Activated naive CD8-positive, alpha-beta T cell (primary cell): Measurements from ENCODE around the gene ADGRB3.

Source experiments
- H3K27ac Mint-ChIP-seq: one replicate; pipeline ENCODE4 v1.8.0; 2021; ENCODE audit warnings: mixed read lengths
- H3K27me3 Mint-ChIP-seq: one replicate; pipeline ENCODE4 v1.8.0; 2021; ENCODE audit warnings: mixed read lengths
- H3K36me3 Mint-ChIP-seq: one replicate; pipeline ENCODE4 v1.8.0; 2021; ENCODE audit warnings: mixed read lengths
- H3K4me1 Mint-ChIP-seq: one replicate; pipeline ENCODE4 v1.8.0; 2021; ENCODE audit warnings: low read depth, mixed read lengths
- H3K4me3 Mint-ChIP-seq: one replicate; pipeline ENCODE4 v1.8.0; 2021; ENCODE audit warnings: mild to moderate bottlenecking, mixed read lengths
- H3K9me3 Mint-ChIP-seq: one replicate; pipeline ENCODE4 v1.8.0; 2021; ENCODE audit warnings: low read depth, mixed read lengths

The ADGRB3 gene

GRCh38 chr6:68988698-68989097 is 353.6 kb downstream of the ADGRB3 start:
- Mint-ChIP-seq H3K9me3 (no peaks in the 10 kb centered on the region), H3K27me3 (no peaks in the 10 kb centered on the region), H3K36me3 (no peaks in the 10 kb centered on the region), H3K4me1 (no peaks in the 10 kb centered on the region), H3K4me3 (no peak overlapping the region), H3K27ac (no peak overlapping the region)

- no peak overlapping the region for H3K27ac Mint-ChIP-seq
- H3K27me3 Mint-ChIP-seq: no peaks in the 10 kb centered on the region
- H3K36me3 Mint-ChIP-seq: no peaks in the 10 kb centered on the region
- H3K9me3 Mint-ChIP-seq: no peaks in the 10 kb centered on the region
- no peak overlapping the region for H3K4me3 Mint-ChIP-seq
- H3K4me1 Mint-ChIP-seq: no peaks in the 10 kb centered on the region
Measured at GRCh38 chr6:68990317-68990716, 355.2 kb downstream of the ADGRB3 start.

GRCh38 chr6:68993911-68994310 is 358.8 kb downstream of the ADGRB3 start:
- Mint-ChIP-seq H3K27ac (no peak overlapping the region), H3K9me3 (no peaks in the 10 kb centered on the region)

GRCh38 chr6:68994521-68994920 is 359.4 kb downstream of the ADGRB3 start:
- no peaks in the 10 kb centered on the region for H3K36me3 Mint-ChIP-seq
- H3K4me3 Mint-ChIP-seq: no peak overlapping the region
- no peaks in the 10 kb centered on the region for H3K9me3 Mint-ChIP-seq
- H3K27me3 Mint-ChIP-seq: no peaks in the 10 kb centered on the region
- no peak overlapping the region for H3K27ac Mint-ChIP-seq
- no peaks in the 10 kb centered on the region for H3K4me1 Mint-ChIP-seq

More at GRCh38 chr6:68993911-68994310, 358.8 kb downstream of the ADGRB3 start:
- Mint-ChIP-seq H3K4me3 (no peak overlapping the region), H3K27me3 (no peaks in the 10 kb centered on the region), H3K36me3 (no peaks in the 10 kb centered on the region), H3K4me1 (no peaks in the 10 kb centered on the region)

- H3K27me3 Mint-ChIP-seq: no peaks in the 10 kb centered on the region
- H3K9me3 Mint-ChIP-seq: no peaks in the 10 kb centered on the region
- H3K36me3 Mint-ChIP-seq: no peaks in the 10 kb centered on the region
- no peaks in the 10 kb centered on the region for H3K4me1 Mint-ChIP-seq
- H3K4me3 Mint-ChIP-seq: no peak overlapping the region
- H3K27ac Mint-ChIP-seq: no peak overlapping the region
Measured at GRCh38 chr6:69005199-69005598, 370.1 kb downstream of the ADGRB3 start.

- Mint-ChIP-seq H3K36me3 (no peaks in the 10 kb centered on the region), H3K27ac (no peak overlapping the region), H3K9me3 (no peaks in the 10 kb centered on the region), H3K27me3 (no peaks in the 10 kb centered on the region), H3K4me1 (no peaks in the 10 kb centered on the region), H3K4me3 (no peak overlapping the region)
Measured at GRCh38 chr6:69007781-69008180, 372.7 kb downstream of the ADGRB3 start.

- H3K9me3 Mint-ChIP-seq: no peaks in the 10 kb centered on the region
- no peaks in the 10 kb centered on the region for H3K4me1 Mint-ChIP-seq
- no peak overlapping the region for H3K4me3 Mint-ChIP-seq
- no peak overlapping the region for H3K27ac Mint-ChIP-seq
- H3K36me3 Mint-ChIP-seq: no peaks in the 10 kb centered on the region
- H3K27me3 Mint-ChIP-seq: no peaks in the 10 kb centered on the region
Measured at GRCh38 chr6:69012211-69012610, 377.1 kb downstream of the ADGRB3 start.

GRCh38 chr6:69012876-69013275 is 377.8 kb downstream of the ADGRB3 start:
- Mint-ChIP-seq H3K9me3 (no peaks in the 10 kb centered on the region), H3K27ac (no peak overlapping the region), H3K4me3 (no peak overlapping the region), H3K4me1 (no peaks in the 10 kb centered on the region), H3K27me3 (no peaks in the 10 kb centered on the region), H3K36me3 (no peaks in the 10 kb centered on the region)

- H3K9me3 Mint-ChIP-seq: peaks cover 5% of the 10 kb centered on the region
- H3K4me1 Mint-ChIP-seq: no peaks in the 10 kb centered on the region
- no peak overlapping the region for H3K27ac Mint-ChIP-seq
- no peaks in the 10 kb centered on the region for H3K27me3 Mint-ChIP-seq
- no peak overlapping the region for H3K4me3 Mint-ChIP-seq
- no peaks in the 10 kb centered on the region for H3K36me3 Mint-ChIP-seq
Measured at GRCh38 chr6:69018906-69019305, 383.8 kb downstream of the ADGRB3 start.

- H3K4me3 Mint-ChIP-seq: no peak overlapping the region
- no peaks in the 10 kb centered on the region for H3K4me1 Mint-ChIP-seq
- H3K27me3 Mint-ChIP-seq: no peaks in the 10 kb centered on the region
- no peaks in the 10 kb centered on the region for H3K36me3 Mint-ChIP-seq
- peaks cover 5% of the 10 kb centered on the region for H3K9me3 Mint-ChIP-seq
- no peak overlapping the region for H3K27ac Mint-ChIP-seq
Measured at GRCh38 chr6:69019832-69020231, 384.8 kb downstream of the ADGRB3 start.

GRCh38 chr6:69022993-69023392 is 387.9 kb downstream of the ADGRB3 start:
- Mint-ChIP-seq H3K27me3 (no peaks in the 10 kb centered on the region), H3K4me3 (no peak overlapping the region), H3K9me3 (peaks cover 5% of the 10 kb centered on the region), H3K36me3 (no peaks in the 10 kb centered on the region), H3K4me1 (no peaks in the 10 kb centered on the region), H3K27ac (no peak overlapping the region)

- Mint-ChIP-seq H3K4me3 (no peak overlapping the region), H3K4me1 (no peaks in the 10 kb centered on the region), H3K27ac (no peak overlapping the region), H3K9me3 (peaks cover 5% of the 10 kb centered on the region), H3K27me3 (no peaks in the 10 kb centered on the region), H3K36me3 (no peaks in the 10 kb centered on the region)
Measured at GRCh38 chr6:69026243-69026642, 391.2 kb downstream of the ADGRB3 start.

GRCh38 chr6:69026715-69027114 is 391.6 kb downstream of the ADGRB3 start:
- Mint-ChIP-seq H3K4me1 (no peaks in the 10 kb centered on the region), H3K36me3 (no peaks in the 10 kb centered on the region), H3K4me3 (no peak overlapping the region), H3K27me3 (no peaks in the 10 kb centered on the region), H3K9me3 (peaks cover 5% of the 10 kb centered on the region), H3K27ac (no peak overlapping the region)

GRCh38 chr6:69027861-69028260 is 392.8 kb downstream of the ADGRB3 start:
- H3K9me3 Mint-ChIP-seq: peaks cover 5% of the 10 kb centered on the region
- H3K27me3 Mint-ChIP-seq: no peaks in the 10 kb centered on the region
- H3K36me3 Mint-ChIP-seq: no peaks in the 10 kb centered on the region
- H3K4me3 Mint-ChIP-seq: no peak overlapping the region
- H3K4me1 Mint-ChIP-seq: no peaks in the 10 kb centered on the region
- H3K27ac Mint-ChIP-seq: no peak overlapping the region

- Mint-ChIP-seq H3K4me3 (no peak overlapping the region), H3K27me3 (no peaks in the 10 kb centered on the region), H3K36me3 (no peaks in the 10 kb centered on the region), H3K27ac (no peak overlapping the region), H3K9me3 (no peaks in the 10 kb centered on the region), H3K4me1 (no peaks in the 10 kb centered on the region)
Measured at GRCh38 chr6:69038841-69039240, 403.8 kb downstream of the ADGRB3 start.

- no peaks in the 10 kb centered on the region for H3K9me3 Mint-ChIP-seq
- no peak overlapping the region for H3K4me3 Mint-ChIP-seq
- H3K36me3 Mint-ChIP-seq: no peaks in the 10 kb centered on the region
- H3K27me3 Mint-ChIP-seq: no peaks in the 10 kb centered on the region
- H3K4me1 Mint-ChIP-seq: no peaks in the 10 kb centered on the region
- no peak overlapping the region for H3K27ac Mint-ChIP-seq
Measured at GRCh38 chr6:69042297-69042696, 407.2 kb downstream of the ADGRB3 start.

GRCh38 chr6:69044534-69044933 is 409.5 kb downstream of the ADGRB3 start:
- Mint-ChIP-seq H3K9me3 (no peaks in the 10 kb centered on the region), H3K27ac (no peak overlapping the region), H3K4me3 (no peak overlapping the region), H3K27me3 (no peaks in the 10 kb centered on the region), H3K4me1 (no peaks in the 10 kb centered on the region), H3K36me3 (no peaks in the 10 kb centered on the region)
